Dermis microvascular lymphatic vessel endothelial cell (primary cell): ENCODE data around the gene ATG3. TPM values are rescaled to one million over a fixed set of nuclear protein-coding genes. Genes with fewer than 3 reads are reported as not detected.
"Not testable (repeated sequence)": the region's sequence is repeated elsewhere in the genome, so short reads cannot be mapped to it uniquely, and the experiment has no call there.

Experiments used
- DNase-seq, 2 donors: peaks; one replicate each; pipeline versions ENCODE4 v3.0.0 to v3.0.0-alpha.2; 2010; ENCODE audit warnings: low read depth in 2 of 2
- total RNA-seq: library from RNA; depleted of rRNA; stranded (reverse); fragments of >200 nt; gene quantifications from 2 replicates; pipeline ENCODE4 v1.2.1, GENCODE V29; 2014

Gene ATG3
- total RNA-seq, 1 donor from 2014 or later, result 62.0 TPM

DNA sequence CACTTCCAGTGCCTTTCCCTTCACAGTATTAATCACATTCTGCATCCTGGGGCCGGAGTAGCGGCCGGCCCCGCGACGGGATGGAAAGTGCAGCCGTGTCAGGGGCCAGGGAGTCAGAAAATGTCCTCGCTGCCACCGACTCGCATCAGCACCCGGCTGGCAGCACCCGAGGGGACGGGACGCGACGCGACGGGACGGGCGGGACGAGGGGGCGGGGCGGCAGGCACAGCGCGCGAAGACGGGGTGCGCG is 353 bp downstream of the ATG3 start:
- no peak for DNase-seq

- DNase-seq, result peak; percentile 75 to 86
Measured at GRCh38 chr3:112560721-112561483, 860 bp downstream of the ATG3 start.

- peak in 1 of 2 donors; percentile 13 for DNase-seq
Measured at GRCh38 chr3:112560307-112560706, 1.5 kb downstream of the ATG3 start.

GRCh38 chr3:112557976-112558375 is 3.8 kb downstream of the ATG3 start:
- DNase-seq, result no peak

- DNase-seq, result peak in 1 of 2 donors; percentile 18
Measured at GRCh38 chr3:112555535-112556170, 6.1 kb downstream of the ATG3 start.

DNA sequence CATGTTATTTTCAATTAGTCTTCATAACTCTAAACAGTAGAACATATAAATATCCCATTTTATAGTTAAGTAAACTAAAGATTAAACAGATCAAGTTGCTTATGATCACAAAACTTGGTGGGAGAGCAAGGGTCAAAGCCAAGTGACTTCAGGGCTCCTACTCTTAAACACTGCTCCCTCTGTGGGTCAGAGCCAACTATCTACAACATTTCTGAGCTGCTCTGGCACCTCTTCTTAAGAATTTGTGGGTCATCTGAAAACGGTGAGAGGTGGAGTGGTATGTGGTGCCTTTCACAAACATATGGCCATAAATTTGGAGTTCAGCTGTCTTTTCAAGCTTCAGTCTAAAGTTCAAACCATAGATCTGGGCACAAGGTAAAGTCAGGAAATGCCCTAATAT is 10.9 kb downstream of the ATG3 start:
- DNase-seq, result no peak

- DNase-seq, result peak; percentile 45 to 78
Measured at GRCh38 chr3:112546216-112546759, 15.5 kb downstream of the ATG3 start.

DNA sequence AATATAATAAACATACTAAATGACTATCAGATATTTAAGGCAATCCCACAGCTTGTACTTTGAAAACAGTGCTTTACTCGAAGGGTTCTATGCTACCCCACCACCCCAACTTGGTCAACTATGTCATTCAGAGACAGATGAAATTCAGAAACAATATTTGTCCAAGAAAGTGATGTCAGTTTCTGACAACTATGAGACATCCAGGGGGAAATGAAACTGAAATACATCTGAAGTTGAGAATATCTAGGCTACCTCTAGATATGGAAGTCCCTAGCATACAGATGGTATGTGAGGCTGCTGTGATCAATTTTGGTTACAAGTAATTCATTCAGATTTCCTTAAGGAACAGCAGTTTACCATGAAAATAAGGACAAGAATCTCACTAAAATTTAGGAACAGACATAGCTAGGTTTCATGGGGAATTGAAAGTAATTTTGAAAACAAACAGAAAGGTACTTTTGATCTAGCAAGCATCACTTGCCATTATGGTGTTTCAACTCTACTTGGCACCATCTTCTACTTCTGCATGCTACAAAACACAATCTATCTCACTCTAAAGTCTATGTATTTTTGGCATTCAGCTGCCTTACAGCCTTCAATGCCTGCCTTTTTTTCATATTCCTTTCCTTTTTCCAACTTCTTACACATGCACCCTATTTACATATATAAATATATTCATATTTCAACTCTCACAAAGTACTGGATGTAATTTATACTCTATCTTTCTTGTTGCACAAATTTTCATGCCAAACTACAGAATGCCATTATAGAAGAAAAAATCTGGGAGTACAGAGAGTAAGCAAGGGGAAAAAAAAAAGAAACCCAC is 21.7 kb downstream of the ATG3 start:
- no peak for DNase-seq

DNA sequence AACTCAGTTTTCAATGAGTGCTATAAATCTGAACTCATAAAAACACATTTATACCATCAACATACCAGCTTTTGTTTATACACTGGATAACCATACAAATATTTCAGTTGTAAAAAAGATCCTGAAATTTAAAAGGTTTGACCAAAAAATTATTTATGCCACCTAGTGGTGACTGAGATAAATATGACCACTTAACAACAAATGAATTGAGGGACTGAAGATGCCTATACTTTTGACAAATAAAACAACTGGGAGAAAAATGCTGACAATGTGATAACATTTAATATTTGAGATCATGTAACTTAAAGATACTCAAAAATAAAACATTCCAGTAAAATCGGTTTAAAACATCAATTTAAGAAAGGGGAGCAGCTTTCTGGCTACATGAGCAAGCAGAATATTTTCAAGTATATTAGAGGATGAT is 30.4 kb downstream of the ATG3 start:
- peak; percentile 40 to 57 for DNase-seq

- no peak for DNase-seq
Measured at GRCh38 chr3:112530573-112530972, 31.2 kb downstream of the ATG3 start.

GRCh38 chr3:112524127-112524526 is 37.6 kb downstream of the ATG3 start:
- not testable (repeated sequence) for DNase-seq

DNA sequence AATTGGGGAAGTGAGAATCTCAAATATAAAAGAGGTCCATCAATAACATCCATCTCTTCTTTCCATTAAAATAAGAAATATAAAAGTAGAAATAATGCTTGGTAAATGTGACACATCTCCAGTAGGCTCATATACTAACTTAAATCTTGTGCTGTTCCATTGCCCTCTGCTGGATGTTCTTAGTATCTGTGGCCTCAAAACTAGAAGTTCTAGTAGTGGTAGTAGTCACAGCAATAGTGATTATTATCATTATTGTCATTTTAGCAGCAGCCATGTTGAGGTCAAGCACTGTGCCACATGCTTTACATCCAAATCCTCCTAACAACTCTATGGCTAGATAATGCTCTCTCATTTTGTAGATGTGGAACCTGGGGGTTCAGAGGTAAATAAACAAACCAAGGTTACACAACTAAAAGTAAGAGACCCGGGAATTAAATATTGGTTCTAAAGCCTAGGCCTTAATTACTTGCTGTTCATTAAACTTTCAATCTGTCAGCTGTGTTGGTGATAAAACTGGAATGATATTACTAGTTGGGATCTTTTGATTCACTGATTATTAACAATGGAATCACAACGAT is 42.2 kb downstream of the ATG3 start:
- peak; percentile 77 to 80 for DNase-seq

GRCh38 chr3:112518970-112519369 is 42.8 kb downstream of the ATG3 start:
- DNase-seq, result not testable (repeated sequence)

- no peak for DNase-seq
Measured at GRCh38 chr3:112514527-112515128, 47.1 kb downstream of the ATG3 start.

- DNase-seq, result no peak
Measured at GRCh38 chr3:112512320-112512719, 49.4 kb downstream of the ATG3 start.

- DNase-seq, result no peak
Measured at GRCh38 chr3:112508860-112509259, 52.9 kb downstream of the ATG3 start.

DNA sequence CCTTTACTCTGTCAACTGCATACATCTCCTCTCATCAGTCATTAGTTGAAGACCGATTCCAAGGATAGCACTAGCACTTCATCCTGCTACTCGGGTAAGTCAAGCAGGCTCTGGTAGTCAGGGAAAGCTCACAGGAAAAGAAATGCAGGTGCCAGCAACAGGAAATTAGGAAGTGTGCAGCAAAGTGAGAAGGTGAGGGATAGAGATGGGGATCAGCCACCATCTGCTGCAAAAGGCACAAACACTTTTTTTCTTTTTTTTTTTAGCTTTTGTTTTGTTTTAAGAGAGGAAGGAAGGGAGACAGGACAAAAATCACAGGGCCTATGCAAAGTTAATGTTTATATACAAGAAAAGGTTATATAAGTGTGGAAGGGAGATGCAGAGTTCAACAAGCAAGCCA is 53.5 kb downstream of the ATG3 start:
- DNase-seq, result peak; percentile 59 to 79

- no peak for DNase-seq
Measured at GRCh38 chr3:112505907-112506306, 55.9 kb downstream of the ATG3 start.

DNA sequence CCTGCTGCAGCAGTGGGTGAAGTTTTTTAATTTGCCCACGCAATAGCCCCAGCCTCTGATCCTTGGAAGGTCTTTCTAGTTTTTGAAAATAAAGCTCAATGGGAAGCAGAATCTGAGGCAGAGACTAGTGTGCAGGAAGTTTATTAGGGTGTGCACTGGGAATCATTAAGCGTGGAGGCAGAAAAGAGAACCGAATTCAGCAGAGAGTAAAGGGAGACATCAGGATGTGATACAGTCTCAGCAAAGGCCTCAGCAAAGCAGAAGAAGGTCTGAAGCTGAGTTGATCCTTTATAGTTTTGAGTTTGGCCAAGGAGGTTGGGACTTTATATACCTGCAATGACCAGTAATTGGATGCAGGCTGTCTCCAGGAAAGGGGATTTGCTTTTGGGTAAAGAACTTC is 57.6 kb downstream of the ATG3 start:
- no peak for DNase-seq

DNA sequence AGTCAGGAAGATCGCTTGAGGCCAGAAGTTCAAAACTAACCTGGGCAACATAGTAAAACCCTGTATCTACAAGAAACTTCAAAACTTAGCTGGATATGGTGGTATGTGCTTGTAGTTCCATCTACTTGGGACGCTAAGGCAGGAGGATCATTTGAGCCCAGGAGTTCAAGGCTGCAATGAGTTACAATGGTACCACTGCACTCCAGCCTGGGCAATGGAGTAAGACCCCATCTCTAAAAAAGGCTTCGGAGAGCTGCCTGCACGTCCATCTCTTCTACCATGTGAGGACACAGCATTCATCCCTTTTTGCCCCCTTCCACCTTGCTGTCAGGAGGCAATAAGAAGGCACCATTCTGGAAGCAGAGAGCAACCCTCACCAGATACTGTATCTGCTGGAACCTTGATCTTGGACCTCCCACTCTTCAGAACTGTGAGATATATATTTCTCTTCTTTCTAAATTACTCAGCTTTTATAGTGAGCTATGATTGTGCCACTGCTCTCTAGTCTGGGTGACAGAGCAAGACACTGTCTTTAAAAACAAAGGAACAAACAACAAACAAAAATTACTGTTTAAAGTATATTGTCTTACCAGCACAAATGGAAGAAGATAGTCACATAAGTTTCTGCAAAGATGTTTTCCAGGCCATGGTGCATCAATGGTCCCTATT is 58.3 kb downstream of the ATG3 start:
- no peak for DNase-seq

- DNase-seq, result peak in 1 of 2 donors; percentile 85
Measured at GRCh38 chr3:112500621-112501020, 61.1 kb downstream of the ATG3 start.
